GM12878 (cell line): ENCODE data around the gene NONO. TPM values are rescaled to one million over a fixed set of nuclear protein-coding genes. Genes with fewer than 3 reads are reported as not detected.

Experiments
- ATAC-seq: fragments of 200-7000 bp; cut with Tn5 transposase; 3 replicates; pipeline ENCODE4 v1.9.1; 2020; ENCODE audit warnings: mild to moderate bottlenecking, moderate library complexity
- BruUV-seq: library from RNA; stranded (reverse); fragments of 400-500 nt; replicated peaks from 2 replicates; lab custom pipeline; 2021; lab: Mats Ljungman, UMichigan
- CTCF ChIA-PET: fragments of 300-600 bp; sonication (Branson Sonifier 250); formaldehyde crosslinking; extraction: SDS; loops from one replicate; lab custom pipeline; 2021; ENCODE audit warnings: inconsistent platforms; lab: Yijun Ruan, JAX
- POLR2A ChIA-PET: fragments of 350-600 bp; formaldehyde crosslinking; extraction: SDS; loops from one replicate; lab custom pipeline; 2021; ENCODE audit warnings: inconsistent platforms; lab: Charles Lee
- RAD21 ChIA-PET: fragments of 300-600 bp; sonication (Branson Sonifier 250); formaldehyde crosslinking; loops from one replicate; lab custom pipeline; 2023; ENCODE audit warnings: antibody characterized with exemption; ENCODE audit not compliant: unreplicated experiment; lab: Charles Lee
- SMC1A ChIA-PET: fragments of 300-600 bp; sonication (Branson Sonifier 250); formaldehyde crosslinking; loops from one replicate; lab custom pipeline; 2023; ENCODE audit not compliant: unreplicated experiment, uncharacterized antibody; lab: Charles Lee
- DNase-seq: peaks from one replicate; pipeline ENCODE4 v3.0.0-alpha.2; 2011; ENCODE audit warnings: low read depth, low spot score
- FAIRE-seq: peaks from 3 replicates; lab custom pipeline; 2011; peaks lifted over from hg19 to GRCh38; lab: Jason Lieb, UNC
- H2AFZ ChIP-seq: 2 replicates; pipeline ENCODE4 v1.6.0; 2011; ENCODE audit warnings: low read depth, low read length, control low read depth; ENCODE audit not compliant: control insufficient read depth
- H3K27ac ChIP-seq: 2 replicates; pipeline ENCODE4 v1.5.1; 2011; ENCODE audit warnings: control low read depth; ENCODE audit not compliant: control insufficient read depth, insufficient read depth
- H3K27me3 ChIP-seq, 2 experiments: replicated peaks in 1 of 2; 2 replicates each; pipeline versions ENCODE4 v1.6.0 to v1.6.1; 2011; ENCODE audit warnings: low read length in 1 of 2; ENCODE audit not compliant: control insufficient read depth in 2 of 2, insufficient read depth in 2 of 2
- H3K36me3 ChIP-seq, 2 experiments: 2 replicates each; pipeline ENCODE4 v1.5.1; 2011; ENCODE audit warnings: low read length in 1 of 2; ENCODE audit not compliant: control insufficient read depth in 2 of 2, insufficient read depth in 2 of 2
- H3K4me1 ChIP-seq: 2 replicates; pipeline ENCODE4 v1.6.1; 2011; ENCODE audit warnings: mild to moderate bottlenecking, low read length, moderate library complexity, mixed read lengths; ENCODE audit not compliant: control insufficient read depth, insufficient read depth
- H3K4me2 ChIP-seq: 2 replicates; pipeline ENCODE4 v1.6.0; 2011; ENCODE audit warnings: control low read depth; ENCODE audit not compliant: control insufficient read depth, insufficient read depth
- H3K4me3 ChIP-seq: fragments of 200-600 bp; sonication (generic); 2 replicates; pipeline ENCODE4 v1.5.1; 2016
- H3K79me2 ChIP-seq: 2 replicates; pipeline ENCODE4 v1.6.0; 2011; ENCODE audit warnings: low read length; ENCODE audit not compliant: control insufficient read depth, insufficient read depth
- H3K9ac ChIP-seq: 2 replicates; pipeline ENCODE4 v1.8.0; 2011; ENCODE audit warnings: low read length, control low read depth, mixed read lengths; ENCODE audit not compliant: control insufficient read depth, insufficient read depth
- H3K9me3 ChIP-seq: replicated peaks from 3 replicates; pipeline ENCODE4 v1.5.1; 2011; ENCODE audit warnings: mild to moderate bottlenecking, low read length; ENCODE audit not compliant: control insufficient read depth, insufficient read depth
- H4K20me1 ChIP-seq: 2 replicates; pipeline ENCODE4 v1.6.0; 2011; ENCODE audit not compliant: control insufficient read depth, insufficient read depth
- ASH2L ChIP-seq: fragments of 300-600, 200-600 bp; sonication (generic); IDR thresholded peaks from 2 replicates; pipeline ENCODE4 v1.6.1; 2017; ENCODE audit warnings: low read depth, mild to moderate bottlenecking, borderline replicate concordance
- MTA3 ChIP-seq: IDR thresholded peaks from 2 replicates; pipeline ENCODE4 v1.6.1; 2012; ENCODE audit warnings: low read length, inconsistent platforms, borderline replicate concordance
- NR2C2 ChIP-seq: IDR thresholded peaks from 2 replicates; pipeline ENCODE4 v1.6.1; 2011; ENCODE audit warnings: borderline replicate concordance, low read depth; ENCODE audit not compliant: control insufficient read depth, insufficient read length
- PML ChIP-seq: IDR thresholded peaks from 2 replicates; pipeline ENCODE4 v1.6.1; 2012; ENCODE audit warnings: low read length, inconsistent platforms
- POLR2A ChIP-seq: IDR thresholded peaks from 2 replicates; pipeline ENCODE4 v1.6.1; 2011; ENCODE audit warnings: low read depth, mild to moderate bottlenecking, low read length
- WGBS: methylation state at CpG from one replicate; pipeline ENCODE4 v1.1.6; 2016; ENCODE audit warnings: low lambda C conversion rate; ENCODE audit not compliant: insufficient replicate concordance, insufficient coverage; ENCODE audit errors: missing lambda C conversion rate; 5-methylcytosine and 5-hydroxymethylcytosine counted together
- in situ Hi-C: fragments of 300-500 bp; cut with MboI; formaldehyde crosslinking; loops from 9 replicates; pipeline ENCODE4 v1.14.3; 2018; ENCODE audit warnings: mixed read lengths
- intact Hi-C: fragments of 100-400 bp; cut with micrococcal nuclease; formaldehyde crosslinking; loops from one replicate; pipeline ENCODE4 v1.14.2; 2022; ENCODE audit not compliant: unreplicated experiment
- polyA plus RNA-seq, 11 experiments: library from polyadenylated mRNA; depleted of rRNA in 4 of 11; unstranded in 6 of 11; stranded (reverse) in 5 of 11; fragments of >200 nt; fragmentation: Nextera tagmentation in 4 of 11; fragmentation: Illumina TruSeq in 1 of 11; extraction: Ambion mirVana in 4 of 11; extraction: Trizol in 1 of 11; gene quantifications; 1 replicate in 1 of 11; 2 replicates in 10 of 11; pipeline versions ENCODE4 v1.2.1 to v1.2.3, GENCODE V29; 2011 to 2016; ENCODE audit warnings: inconsistent platforms in 2 of 11, missing spikeins in 2 of 11, low read depth in 1 of 11
- total RNA-seq, 4 experiments: library from RNA; depleted of rRNA in 3 of 4; stranded (reverse); fragments of >200 nt in 3 of 4; fragmentation: Illumina TruSeq in 1 of 4; extraction: Trizol in 1 of 4; gene quantifications; 2 replicates each; pipeline versions ENCODE4 v1.2.1 to v1.2.3, GENCODE V29; 2013 to 2021
- TF ChIP-seq, protein P1 (sequence below): IDR thresholded peaks from 2 replicates; pipeline ENCODE4 v1.6.1; 2011; ENCODE audit warnings: mild to moderate bottlenecking, low read depth, low read length, moderate library complexity; ENCODE audit not compliant: insufficient replicate concordance

NONO gene
- total and polyA plus RNA-seq, 10 of the 15 experiments (the other 5 are each of a cell fraction or from before 2014, with no cell fraction given) = 206 to 505 (median 373) TPM

DNA sequence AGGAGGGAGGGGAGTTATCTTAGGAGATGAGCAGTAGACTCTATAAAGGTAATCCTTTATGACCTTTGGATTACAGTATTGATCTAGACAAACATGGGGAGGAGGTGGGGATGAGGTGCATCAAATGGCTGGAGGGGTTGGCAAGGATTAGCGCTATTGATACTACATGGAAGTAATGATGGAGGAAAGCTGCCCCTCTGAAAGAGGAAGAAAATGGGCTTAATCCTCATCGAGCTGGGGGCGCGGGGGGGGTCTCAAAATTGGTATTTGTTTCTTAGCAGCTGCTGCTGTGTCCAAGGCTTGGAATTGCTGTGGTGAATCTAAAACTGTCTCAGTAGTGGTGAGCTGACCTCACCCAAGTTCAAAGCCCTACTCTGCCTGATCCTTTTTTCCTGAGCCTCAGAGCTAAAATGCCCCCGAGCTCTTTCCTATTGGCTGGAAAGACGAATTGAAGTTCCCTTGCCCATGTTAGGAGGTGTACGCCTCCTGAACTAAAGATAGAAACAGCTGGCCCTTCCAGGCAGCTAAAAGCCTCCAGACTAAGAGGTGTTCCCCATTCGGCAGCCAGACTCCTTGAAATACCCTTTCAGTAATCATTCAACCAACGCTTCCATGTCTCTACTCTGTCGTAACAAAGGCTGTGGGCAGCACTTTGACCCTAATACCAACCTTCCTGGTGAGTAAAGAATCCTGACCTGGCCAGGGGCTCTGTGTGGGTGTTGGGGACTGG is 17.9 kb downstream of the NONO start, which contains the start of gene ITGB1BP2:
Gene ITGB1BP2 (plus strand): TSS at position 556 of the 730 bp plus-strand sequence. CDS start 57 bp downstream, at position 613.
- Histone ChIP-seq H2AFZ (no peak within 1 kb of the TSS), H3K79me2 (no peaks in the 10 kb centered on the region), H3K4me3 (no peak within 1 kb of the TSS), H3K9me3 (no peaks in the 10 kb centered on the region), H3K4me1 (no peaks in the 10 kb centered on the region), H3K36me3 (peaks cover 0 to 7% of the 10 kb centered on the region in 2 experiments), H3K9ac (no peak within 1 kb of the TSS), H3K27ac (no peak within 1 kb of the TSS), H4K20me1 (no peaks in the 10 kb centered on the region), H3K4me2 (no peak within 1 kb of the TSS), H3K27me3 (no peaks in the 10 kb centered on the region; a peak in 1 of 4 replicates)
- ATAC-seq = no peak; the same call in 1 of the 3 replicates
- in situ Hi-C loops (no loop called here), intact Hi-C loops (no loop called here)
- POLR2A ChIA-PET = no interaction called here
- no TSS peak for BruUV-seq
- DNase-seq = no peak
- TF ChIP-seq POLR2A = peak; percentile 43; the same call in 1 of the 2 replicates
- TF ChIP-seq ASH2L = no peak
- TF ChIP-seq PML = peak; percentile 48; the same call in 1 of the 2 replicates
- TF ChIP-seq, protein P1, sequence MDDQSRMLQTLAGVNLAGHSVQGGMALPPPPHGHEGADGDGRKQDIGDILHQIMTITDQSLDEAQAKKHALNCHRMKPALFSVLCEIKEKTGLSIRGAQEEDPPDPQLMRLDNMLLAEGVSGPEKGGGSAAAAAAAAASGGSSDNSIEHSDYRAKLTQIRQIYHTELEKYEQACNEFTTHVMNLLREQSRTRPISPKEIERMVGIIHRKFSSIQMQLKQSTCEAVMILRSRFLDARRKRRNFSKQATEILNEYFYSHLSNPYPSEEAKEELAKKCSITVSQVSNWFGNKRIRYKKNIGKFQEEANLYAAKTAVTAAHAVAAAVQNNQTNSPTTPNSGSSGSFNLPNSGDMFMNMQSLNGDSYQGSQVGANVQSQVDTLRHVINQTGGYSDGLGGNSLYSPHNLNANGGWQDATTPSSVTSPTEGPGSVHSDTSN = no peak
- peak; percentile 23; the same call in 1 of the 2 replicates for TF ChIP-seq MTA3
- no peak for TF ChIP-seq NR2C2
- SMC1A ChIA-PET = interaction anchor here (0.6 kb wide), 1 partner anchor 435 kb away, joined by 3 read pairs; no protein-coding TSS in a partner anchor
- RAD21 ChIA-PET = no interaction called here
- FAIRE-seq = no peak
- CTCF ChIA-PET = interaction anchor here (0.6 kb wide), 1 partner anchor 303 kb away, joined by 3 read pairs; no protein-coding TSS in a partner anchor
- 69% methylated on average over 10 of the region's 10 CpGs for WGBS
